ENCODE data around the gene PIK3R4.

PIK3R4 gene

GRCh38 chr3:130671545-130672312, 74.9 kb downstream of the PIK3R4 start:
- no peak overlapping the region for H3K4me3 ChIP-seq (ENCODE audit: control insufficient read depth, low read depth, low read length)
- TF ChIP-seq, protein P1, sequence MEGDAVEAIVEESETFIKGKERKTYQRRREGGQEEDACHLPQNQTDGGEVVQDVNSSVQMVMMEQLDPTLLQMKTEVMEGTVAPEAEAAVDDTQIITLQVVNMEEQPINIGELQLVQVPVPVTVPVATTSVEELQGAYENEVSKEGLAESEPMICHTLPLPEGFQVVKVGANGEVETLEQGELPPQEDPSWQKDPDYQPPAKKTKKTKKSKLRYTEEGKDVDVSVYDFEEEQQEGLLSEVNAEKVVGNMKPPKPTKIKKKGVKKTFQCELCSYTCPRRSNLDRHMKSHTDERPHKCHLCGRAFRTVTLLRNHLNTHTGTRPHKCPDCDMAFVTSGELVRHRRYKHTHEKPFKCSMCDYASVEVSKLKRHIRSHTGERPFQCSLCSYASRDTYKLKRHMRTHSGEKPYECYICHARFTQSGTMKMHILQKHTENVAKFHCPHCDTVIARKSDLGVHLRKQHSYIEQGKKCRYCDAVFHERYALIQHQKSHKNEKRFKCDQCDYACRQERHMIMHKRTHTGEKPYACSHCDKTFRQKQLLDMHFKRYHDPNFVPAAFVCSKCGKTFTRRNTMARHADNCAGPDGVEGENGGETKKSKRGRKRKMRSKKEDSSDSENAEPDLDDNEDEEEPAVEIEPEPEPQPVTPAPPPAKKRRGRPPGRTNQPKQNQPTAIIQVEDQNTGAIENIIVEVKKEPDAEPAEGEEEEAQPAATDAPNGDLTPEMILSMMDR (IDR thresholded peaks at IDR 0.05; ENCODE audit: control insufficient read depth, insufficient read depth, low read depth, low read length, missing control alignments): no peak
- no peak for DNase-seq (ENCODE audit: low read depth)

GRCh38 chr3:130669740-130670139, 76.9 kb downstream of the PIK3R4 start:
- DNase-seq (ENCODE audit: low read depth): no peak
- H3K4me3 ChIP-seq (ENCODE audit: control insufficient read depth, low read depth, low read length): no peak overlapping the region

GRCh38 chr3:130663092-130663491, 83.5 kb downstream of the PIK3R4 start:
- DNase-seq (ENCODE audit: low read depth): no peak
- TF ChIP-seq, protein P1 (IDR thresholded peaks at IDR 0.05; ENCODE audit: control insufficient read depth, insufficient read depth, low read depth, low read length, missing control alignments): no peak
- no peak overlapping the region for H3K4me3 ChIP-seq (ENCODE audit: control insufficient read depth, low read depth, low read length)

More at GRCh38 chr3:130669740-130670139, 76.9 kb downstream of the PIK3R4 start:
- TF ChIP-seq, protein P1 (IDR thresholded peaks at IDR 0.05; ENCODE audit: control insufficient read depth, insufficient read depth, low read depth, low read length, missing control alignments): no peak

DNA sequence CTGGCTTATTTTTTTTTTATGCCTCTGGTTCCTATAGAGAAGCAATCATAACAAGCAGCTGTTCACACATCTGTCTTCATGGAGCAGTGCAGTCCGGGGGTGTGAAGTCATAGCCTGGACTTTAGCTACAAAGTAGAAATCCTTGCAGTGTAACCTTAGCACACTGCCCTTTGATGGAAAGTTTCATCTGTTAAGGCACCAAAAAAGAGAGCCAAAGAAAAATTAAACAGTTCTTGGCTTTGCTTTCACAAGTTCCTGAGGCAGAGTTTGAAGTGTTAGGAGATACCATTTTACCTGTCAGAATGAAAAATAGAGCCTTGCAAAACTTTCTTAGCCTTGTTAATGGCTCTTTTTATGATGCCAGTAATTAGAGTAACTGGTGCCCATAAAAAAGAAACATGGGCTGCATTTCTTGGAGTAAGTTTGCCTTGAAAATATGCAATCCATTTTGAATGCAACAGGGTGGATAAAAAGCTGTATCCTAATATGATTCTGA, 84.1 kb downstream of the PIK3R4 start:
- no peak for DNase-seq (ENCODE audit: low read depth)
- no peak overlapping the region for H3K4me3 ChIP-seq (ENCODE audit: control insufficient read depth, low read depth, low read length)
- TF ChIP-seq, protein P1 (IDR thresholded peaks at IDR 0.05; ENCODE audit: control insufficient read depth, insufficient read depth, low read depth, low read length, missing control alignments): no peak

DNA sequence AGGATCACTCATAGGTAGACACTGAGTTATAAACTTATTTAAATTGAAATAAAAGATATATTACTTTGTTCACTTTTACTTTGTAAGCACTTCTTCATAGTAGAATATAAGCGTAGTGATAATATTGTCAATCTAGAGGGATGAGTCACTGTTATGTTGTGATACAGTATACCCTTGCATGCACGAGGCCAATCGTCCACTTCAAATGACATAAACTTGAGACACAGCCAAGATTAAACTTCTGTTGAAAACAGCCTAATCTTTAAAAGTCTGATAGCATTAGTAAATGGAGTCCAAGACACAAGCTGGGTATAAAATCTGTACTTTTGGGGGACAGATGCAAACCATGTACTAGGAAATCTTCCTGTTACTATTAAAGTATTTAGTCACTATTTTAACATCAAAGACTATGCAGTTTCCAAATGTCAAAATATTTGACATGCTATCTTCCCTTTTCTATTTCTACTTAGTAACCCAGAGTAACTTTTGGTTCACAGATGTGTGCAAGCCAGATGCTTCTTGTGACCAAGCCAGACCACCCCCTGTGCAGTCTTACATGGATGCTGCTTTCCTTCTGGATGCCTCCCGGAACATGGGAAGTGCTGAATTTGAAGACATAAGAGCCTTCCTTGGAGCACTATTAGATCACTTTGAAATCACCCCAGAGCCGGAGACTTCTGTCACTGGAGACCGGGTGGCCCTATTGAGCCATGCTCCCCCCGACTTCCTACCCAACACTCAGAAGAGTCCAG, 85.3 kb downstream of the PIK3R4 start:
- no peak overlapping the region for H3K4me3 ChIP-seq (ENCODE audit: control insufficient read depth, low read depth, low read length)
- no peak for DNase-seq (ENCODE audit: low read depth)
- TF ChIP-seq, protein P1 (IDR thresholded peaks at IDR 0.05; ENCODE audit: control insufficient read depth, insufficient read depth, low read depth, low read length, missing control alignments): no peak

- TF ChIP-seq, protein P1 (IDR thresholded peaks at IDR 0.05; ENCODE audit: control insufficient read depth, insufficient read depth, low read depth, low read length, missing control alignments): no peak
- no peak overlapping the region for H3K4me3 ChIP-seq (ENCODE audit: control insufficient read depth, low read depth, low read length)
- no peak for DNase-seq (ENCODE audit: low read depth)
These were observed 86.7 kb downstream of the PIK3R4 start for GRCh38 chr3:130659911-130660310.
